Stimulated activated CD4-positive, alpha-beta T cell treated with anti-CD3 and anti-CD28 coated beads, Interleukin-15, amount 100 ng/mL, for 1 hour (primary cell): ENCODE data around the gene ZBTB16.
"Not testable (repeated sequence)": the region's sequence is repeated elsewhere in the genome, so short reads cannot be mapped to it uniquely, and the experiment has no call there.

Source experiments
- DNase-seq, 2 donors: peaks; one replicate each; pipeline ENCODE4 v3.0.0-alpha.2; 2020; ENCODE audit warnings: low read depth in 1 of 2, low spot score in 1 of 2

The ZBTB16 gene

DNA sequence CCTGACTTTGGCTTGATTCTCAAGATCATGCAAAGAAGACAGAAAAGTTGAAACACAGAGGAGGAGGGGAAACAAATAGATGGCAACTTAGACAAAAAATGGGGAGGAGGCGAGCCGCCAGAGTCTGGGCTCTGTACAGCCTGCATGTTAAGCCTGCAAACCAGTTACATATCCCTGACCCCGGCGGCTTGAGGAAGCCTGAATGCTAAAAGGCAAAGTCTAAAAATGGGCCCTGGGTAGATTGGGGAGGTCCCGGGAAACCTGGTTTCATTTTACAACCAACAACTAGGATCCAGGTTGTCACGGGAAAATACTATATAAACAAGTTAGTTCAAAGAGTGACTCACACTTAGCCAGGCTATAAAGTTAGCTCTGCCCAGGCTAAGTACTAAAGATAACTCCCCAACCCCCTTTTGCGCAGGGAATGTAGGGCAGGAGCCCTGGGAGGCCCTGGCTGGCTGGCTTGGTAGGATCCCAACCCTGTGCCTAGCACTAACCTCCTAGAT is 18.8 kb upstream of the ZBTB16 start:
- no peak for DNase-seq

DNA sequence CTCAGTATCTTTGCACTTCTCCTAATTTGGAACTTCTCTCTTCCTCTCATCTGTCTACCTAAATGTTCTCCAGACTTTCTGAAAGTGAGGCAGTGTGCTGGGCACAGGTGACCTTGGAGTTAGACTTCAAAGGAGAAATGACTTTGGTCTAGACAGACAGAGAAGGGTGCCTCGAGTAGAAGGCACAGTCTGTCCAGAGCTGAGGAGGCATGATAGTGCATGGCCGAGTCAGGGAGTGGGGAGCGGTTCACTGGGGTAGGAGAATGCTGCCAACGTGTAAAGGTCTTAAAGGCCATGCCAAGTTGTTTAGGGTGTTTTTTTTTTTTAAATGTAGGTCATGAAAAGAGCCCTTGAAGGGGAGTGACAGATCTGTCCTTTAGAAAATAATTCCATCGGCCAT is 17.3 kb upstream of the ZBTB16 start:
- no peak for DNase-seq

DNA sequence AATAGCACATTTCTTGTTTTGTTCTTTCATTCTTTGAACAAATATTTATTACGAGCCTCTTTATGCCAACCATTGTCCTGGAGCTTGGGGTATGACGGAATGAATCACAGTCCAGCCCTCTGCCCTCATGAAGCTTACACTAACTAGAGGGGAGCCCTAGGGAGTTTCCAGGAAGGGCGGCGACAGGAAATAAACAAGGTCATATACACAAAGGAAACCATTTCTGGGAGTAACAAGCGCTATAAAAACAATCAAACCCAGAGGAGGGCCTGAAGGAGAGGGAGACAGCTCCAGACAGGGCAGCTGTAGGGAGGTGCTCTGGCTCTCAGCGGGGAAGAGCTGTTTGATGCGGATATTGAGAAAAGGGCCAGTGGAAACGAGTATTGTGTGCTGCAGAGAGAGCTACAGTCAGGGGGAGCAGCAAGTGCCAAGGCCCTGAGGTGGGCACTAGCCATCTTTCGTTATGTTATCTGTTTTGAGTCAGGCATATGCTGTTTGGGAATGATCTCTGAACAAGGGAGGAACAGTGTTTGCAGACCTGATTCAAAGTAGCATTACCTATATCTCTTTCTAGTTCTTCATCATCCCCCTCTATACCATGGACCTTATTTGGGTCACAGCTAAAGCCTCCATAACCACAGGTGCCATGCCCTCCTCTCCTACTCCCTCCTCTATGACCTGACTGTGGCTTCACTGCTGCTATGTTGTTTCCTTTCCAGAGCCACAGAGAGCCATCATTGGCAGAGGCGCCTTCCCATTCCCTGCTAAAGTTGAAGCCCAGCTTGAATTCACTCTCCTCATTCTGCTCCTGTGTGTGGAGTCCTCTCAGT is 15.3 kb upstream of the ZBTB16 start:
- DNase-seq = no peak

DNA sequence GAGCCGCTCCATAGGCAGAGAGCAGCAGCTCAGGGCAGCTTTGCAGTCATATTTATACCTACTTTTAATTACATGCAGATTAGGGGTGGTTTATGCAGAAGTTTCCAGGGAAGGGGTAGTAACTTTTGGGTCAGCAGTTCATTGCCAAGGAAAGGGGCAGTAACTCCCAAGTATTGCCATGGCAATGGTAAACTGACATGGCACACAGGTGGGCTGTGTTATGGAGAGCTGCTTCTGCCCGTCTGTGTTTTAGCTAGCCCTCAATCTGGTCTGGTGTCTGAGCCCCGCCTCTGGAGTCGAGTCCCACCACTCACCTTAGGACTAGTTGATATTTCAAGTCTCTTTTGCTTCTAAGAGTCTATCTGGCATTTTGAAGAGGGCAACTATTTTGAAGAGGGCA is 12.2 kb upstream of the ZBTB16 start:
- no peak for DNase-seq

DNA sequence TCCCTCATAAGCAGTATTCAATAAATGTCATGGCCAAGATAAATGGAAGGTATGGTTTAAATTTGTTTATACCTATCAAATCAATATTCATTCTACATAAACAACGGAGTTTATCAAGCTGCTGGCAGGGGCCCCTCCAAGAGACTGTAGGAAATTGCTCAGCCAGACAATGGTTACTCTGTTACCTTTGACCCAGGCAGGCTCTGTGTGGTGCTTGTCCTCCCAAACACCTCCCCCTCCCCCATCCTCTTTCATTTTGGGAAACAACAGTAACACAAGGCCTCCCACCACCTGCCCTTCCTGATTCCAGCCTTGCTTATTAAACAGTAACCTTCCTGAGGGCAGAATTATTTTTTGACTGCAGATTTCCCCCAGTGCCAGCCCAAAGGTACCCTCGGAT is 10.5 kb upstream of the ZBTB16 start:
- DNase-seq = no peak

DNA sequence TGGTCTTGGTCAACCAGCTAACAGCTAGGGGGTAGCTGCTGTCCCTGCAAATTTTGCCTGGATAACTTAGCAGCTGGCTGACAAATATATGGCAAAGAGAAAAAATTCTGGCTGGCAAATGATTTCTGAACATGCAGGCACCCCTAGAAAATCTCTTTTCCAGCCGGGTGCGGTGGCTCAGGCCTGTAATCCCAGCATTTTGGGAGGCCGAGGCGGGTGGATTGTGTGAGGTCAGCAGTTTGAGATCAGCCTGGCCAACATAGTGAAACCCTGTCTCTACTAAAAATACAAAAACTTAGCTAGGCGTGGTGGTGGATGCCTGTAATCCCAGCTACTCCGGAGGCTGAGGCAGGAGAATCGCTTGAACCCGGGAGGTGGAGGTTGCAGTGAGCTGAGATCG is 9.7 kb upstream of the ZBTB16 start:
- DNase-seq = not testable (repeated sequence)

DNA sequence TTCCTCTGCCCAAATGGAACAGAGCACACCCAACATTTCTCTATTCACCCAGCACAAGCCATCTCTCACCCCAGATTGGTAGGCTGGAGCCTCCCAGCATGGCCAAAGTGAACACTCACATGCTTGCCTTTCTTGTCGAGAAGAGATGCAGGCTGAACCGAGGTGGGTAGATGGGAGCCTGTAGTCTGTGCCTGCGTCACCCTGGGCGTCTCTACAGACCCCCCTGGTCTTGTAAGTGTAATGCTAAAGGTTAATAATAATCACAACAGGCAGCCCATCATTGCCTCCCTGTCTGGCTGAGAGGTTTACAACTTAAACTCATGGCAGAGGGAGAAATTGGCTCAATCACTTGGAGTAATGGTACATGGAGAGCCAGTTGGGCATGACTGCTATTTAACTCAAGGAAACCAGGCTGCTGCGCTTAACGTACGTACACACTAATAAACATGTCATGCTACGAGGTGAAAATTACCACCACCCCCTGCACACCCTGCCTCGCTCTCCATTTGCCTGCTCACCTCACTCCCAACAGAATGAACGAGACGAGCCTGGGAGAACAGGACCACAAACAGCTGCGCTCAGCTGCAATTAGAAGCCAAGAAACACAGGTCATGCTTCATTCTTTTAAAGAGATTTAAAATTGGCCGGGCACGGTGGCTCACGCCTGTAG is 9.1 kb upstream of the ZBTB16 start:
- DNase-seq = no peak

DNA sequence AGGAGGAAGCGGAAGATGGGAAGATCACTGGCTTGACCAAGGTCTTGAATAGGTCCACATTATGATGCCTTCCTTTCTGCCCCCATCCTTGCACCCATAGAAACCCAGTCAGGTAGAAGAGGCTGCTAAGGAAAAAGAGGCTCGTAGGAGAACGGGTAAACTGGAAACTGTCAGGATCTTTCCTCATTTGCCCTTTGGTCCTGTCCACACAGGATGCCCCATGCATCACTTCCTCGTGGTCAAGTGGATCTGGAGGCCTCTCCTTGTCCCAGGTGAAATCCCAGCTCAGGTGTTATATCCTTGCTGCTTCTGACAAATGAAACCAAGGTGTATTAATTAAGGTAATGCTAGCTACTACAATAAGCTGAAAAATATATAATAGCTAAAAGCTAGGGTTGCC is 8.0 kb upstream of the ZBTB16 start:
- no peak for DNase-seq

DNA sequence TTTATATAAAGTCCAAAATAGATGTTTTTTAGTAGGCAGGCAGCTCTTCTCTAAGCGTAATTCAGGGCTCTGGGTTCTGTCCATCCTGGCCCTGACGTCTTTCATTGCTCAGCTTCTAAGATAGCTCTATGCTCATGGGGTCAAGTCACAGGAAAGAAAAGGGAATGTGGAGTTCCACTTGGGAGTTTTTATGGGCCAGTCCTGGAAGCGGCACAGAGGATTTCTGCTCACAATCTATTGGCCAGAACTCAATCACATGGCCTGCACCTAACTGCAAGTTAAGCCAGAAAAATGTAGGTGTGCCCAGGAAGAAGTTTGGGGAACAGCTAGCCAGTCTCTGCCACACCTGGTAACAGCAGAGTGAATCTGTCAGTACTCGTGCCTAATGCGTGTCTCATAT is 7.4 kb upstream of the ZBTB16 start:
- DNase-seq = no peak

DNA sequence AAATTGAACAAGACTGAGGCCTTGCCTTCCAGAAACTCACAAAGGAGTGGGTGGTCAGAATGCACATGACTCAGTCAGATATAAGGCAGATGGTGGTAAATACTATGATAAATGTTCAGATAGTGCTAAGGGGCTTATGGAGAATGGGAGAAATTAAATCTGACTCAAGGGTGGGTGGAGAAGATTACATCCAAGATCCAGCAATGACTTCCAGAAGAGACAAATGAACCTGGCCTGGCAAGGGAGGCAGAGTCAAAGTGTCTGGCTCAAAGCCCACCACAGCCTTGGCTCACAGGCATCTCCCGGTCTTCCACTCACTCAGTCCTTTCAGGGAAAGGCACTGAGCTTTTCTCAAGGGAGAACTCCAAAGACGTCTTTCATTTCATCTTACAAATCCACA is 6.1 kb upstream of the ZBTB16 start:
- no peak for DNase-seq

DNA sequence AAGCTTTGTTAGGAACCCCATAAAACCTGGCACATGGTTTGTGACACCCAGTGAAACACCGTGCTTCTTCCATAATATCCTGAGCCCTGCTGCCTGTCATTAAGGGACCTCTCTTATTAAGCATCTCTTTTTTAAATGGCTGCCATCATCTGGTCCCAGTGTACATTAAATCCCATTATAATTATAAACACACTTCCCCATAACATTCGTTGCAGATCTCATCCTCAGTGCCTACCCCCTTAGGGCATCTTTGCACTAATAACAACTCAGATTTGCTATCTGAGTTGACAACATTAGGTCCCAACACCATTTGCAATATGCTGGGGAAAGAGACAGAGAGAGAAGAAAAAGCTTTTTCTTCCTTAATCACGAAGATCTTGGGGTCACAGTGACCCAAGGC is 4.7 kb upstream of the ZBTB16 start:
- DNase-seq = no peak

DNA sequence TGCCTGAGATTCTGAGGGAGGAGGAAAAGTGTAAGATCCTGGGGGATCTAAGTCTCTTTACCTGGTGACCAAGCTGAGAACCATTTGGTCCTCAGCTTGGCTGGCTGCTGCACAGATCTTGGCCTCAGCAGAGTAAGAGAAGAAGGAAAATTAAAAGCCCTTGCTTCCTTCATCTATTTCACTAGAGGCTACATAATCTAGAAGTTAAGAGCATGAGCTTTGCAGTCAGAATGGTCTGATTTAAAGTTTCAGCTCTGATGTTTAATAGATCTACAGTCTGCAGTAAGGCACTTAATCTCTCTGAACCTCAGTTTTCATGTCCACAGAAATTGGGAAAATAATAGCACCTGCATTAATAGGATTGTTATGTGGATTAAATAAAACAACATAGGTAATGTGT is 3.1 kb upstream of the ZBTB16 start:
- DNase-seq = no peak

DNA sequence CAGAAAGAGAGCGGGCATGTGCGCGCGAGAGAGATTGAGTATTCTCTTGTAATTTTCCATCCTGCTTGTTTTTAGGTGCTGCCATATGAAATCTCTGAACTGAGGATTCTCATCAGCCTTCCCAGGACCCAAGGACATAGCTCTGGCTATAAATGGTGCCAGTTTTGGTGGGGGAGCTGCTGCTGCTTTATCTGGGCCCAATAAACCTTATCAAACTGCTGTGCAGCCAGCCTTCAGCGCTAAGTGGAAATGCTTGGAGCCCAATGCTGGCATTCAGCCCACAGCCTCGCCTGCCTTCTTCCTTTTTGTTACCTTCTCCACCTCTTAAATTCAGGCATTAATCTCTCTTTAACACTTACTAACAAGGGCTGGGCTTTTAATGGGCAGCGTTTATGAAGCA is 2.4 kb upstream of the ZBTB16 start:
- no peak for DNase-seq

DNA sequence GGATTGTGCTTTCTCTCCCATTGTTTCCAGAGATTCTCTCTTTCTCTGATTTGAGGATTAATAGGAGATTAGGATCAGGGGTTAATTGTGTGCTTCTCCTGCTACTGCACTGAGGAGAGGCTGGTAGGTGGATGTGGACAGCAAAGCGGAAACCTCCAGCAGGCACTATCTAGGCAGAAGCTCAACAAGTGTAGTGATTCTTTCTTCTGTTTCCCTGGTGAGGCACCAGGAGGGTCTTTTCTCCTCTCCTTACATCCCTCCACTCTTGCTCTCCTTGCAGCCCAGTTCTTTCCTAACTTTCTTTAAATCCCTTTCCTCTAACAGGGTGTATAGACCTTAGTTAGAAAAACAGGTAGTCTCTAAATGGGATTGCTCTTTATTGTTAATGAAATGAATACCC is 1.9 kb upstream of the ZBTB16 start:
- no peak for DNase-seq

DNA sequence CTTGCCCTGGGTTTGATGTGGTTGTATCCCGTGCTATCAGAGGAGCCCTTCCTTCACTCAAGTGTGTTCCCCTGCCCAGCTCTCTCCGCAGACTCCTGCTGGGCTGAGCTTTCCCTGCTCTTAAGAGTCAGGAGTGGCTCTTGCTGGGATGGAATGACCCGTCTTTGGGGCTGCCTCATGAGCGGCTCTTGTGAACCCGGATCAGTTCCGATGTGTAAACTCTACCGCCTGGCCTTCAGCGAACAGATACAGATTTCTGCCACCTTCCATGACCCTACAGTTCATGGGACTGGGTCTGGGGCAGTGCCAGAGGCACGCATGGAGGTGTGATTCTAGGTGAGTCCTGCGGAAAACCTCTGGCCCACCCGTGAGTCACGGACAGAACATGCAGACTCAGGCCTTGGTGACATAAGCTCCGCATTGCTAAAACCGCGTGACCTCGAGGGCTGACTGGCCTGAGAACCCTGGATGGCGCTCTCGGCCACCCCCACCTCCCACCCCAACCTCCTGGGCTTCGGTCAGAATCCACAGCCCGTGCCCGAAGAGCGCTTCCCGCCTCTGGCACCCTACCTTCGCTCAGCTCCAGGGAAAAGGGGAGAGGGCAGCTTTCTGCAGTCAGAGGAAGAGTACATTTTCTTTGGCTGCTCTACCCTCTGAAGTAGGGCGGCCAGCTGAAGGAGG is 1.3 kb upstream of the ZBTB16 start:
- no peak for DNase-seq

DNA sequence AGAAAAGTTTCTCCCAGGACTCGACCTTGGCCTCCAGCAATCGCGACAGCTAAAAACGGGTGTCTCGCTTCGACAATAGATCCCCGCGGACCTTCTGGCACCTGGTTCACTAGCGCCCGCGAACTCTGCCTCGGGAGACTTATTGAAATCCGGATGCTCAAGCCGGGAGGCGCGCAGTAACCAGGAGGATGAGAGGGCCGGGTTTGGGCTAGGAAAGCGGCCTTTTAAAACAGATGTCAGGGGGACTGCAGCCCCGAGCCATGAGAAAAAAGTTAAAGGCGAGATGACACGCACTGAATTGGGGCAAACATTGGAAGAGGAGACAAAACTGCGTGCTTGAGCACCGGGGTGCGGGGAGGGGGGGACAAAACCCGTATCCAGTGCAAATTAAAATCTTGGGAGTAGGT is 637 bp upstream of the ZBTB16 start:
- DNase-seq = no peak

DNA sequence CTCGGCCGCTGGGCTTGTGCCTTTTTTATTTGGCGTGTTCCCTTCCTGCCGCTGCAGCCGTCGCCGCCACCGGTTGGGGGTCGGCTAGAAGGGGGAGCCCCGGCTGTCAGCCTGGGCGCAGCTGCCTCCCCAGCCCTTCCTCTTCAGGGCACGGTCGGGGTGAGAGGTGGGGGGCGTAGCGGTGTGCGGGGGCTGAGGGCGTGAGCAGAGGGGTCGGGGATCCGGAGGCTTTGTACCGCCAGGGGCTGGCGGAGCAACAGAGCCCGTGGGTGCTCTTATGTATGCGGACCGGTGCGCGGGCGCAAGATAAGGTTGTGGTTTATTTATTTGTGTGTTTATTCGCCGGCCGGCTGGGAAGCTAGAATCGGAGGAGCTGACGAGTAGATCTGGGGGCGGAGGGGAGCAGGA is 477 bp downstream of the ZBTB16 start:
- DNase-seq = no peak

DNA sequence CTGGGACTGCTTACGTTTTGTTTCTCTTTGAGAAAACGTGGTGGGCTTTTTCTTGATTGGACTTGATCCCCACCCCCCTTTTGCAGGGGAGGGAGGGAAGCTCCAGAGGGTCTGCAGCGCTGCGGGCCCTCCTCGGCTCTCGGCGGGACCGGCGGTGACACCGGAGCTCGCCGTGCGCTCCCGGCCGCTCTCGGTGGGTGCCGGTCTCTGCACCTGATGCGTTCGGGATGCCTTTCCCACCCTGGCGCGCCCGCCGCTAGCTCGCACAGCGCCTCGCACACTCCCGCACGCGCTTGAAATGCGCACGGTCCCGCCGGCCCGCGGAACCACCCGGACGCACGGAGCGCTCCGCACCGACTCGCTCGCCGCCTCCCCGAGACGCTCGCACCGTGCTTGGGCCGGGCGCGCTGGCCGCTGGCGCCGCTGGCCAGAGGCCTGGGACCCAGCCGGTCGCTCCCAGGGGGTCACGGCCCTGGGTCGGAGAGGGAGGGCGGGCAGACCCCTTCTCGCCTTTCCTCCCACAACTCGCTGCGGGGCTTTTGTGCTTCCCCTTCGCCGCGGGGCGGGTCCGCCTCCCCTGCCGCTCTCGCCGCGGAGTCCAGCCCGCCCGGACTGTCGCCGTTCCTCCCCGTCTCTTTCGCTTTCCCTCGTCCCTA is 1.0 kb downstream of the ZBTB16 start:
- no peak for DNase-seq

DNA sequence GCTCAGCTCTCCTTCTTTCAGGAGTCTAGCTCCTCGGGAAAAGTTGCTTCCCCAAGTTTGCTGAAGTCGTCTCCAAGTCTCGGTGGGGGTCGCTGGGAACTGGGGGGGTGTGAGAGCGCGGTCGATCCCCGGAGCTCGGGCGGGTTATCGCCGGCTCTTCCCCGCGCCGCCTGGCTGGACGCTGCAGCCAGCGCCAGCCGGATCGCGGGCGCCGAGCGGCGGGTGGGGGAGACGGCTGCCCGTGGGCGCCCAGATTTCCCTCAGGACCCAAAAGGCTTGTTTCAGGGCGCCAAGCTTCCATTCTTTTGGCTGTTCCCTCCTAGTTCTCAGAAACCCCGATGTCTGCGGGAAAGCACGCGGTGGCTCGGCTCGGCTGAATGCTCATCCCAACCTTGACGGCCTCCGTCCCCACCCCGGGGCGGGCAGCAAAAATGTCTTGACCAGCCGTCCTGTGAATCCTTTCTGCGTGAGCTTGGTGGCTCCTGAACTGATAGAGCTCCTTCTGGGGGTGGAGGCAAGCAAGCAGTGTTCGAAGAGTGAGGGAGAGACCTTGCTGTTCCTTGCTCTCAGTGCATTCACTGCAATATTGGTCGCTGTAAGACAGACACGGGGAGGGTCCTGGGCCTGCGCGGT is 1.7 kb downstream of the ZBTB16 start:
- DNase-seq = no peak

DNA sequence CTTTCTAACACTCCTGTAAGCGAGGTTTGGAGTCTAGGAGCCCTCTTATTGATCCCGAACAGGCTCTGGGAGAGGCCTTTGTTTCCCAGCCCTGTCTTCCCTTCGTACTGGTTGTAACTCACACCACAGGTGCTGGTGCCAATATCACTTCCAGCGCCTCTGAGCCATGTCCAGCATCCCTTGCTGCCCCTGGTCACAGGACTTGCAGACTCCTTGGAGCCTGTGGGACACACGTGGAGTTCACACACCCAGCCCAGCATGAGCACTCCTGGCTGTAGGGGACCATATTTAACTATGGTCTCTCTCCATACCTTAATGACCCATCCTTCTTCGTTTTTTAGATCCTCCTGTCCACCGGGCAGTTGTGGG is 2.2 kb downstream of the ZBTB16 start:
- no peak for DNase-seq

DNA sequence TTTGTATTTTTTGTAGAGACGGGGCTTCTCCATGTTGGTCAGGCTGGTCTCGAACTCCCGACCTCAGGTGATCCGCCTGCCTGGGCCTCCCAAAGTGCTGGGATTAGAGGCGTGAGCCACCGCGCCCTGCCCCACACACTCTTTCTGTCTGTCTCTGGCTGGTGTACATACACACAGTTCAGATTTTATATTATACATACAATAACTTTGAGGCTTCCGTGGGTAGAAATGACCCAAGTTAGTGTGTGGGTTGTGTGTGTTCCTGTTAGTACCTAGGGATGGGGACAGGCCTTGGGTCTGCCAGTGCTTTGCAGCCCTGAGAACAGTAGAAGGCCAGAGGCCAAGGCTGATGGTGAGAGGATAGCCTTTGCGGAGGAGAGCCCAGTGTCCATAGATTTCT is 2.8 kb downstream of the ZBTB16 start:
- DNase-seq = no peak
